Panc1 (cell line): Measurements from ENCODE around the gene ORMDL2. TPM values are rescaled to one million over a fixed set of nuclear protein-coding genes. Genes with fewer than 3 reads are reported as not detected.

Experiments
- ATAC-seq: fragments of 200-7000 bp; cut with Tn5 transposase; 2 replicates; pipeline ENCODE4 v1.9.1; 2020; ENCODE audit warnings: mild to moderate bottlenecking, moderate library complexity
- BruUV-seq: library from RNA; stranded (reverse); fragments of 400-500 nt; replicated peaks from 2 replicates; lab custom pipeline; 2021; lab: Mats Ljungman, UMichigan
- CTCF ChIA-PET: fragments of 300-600 bp; sonication (Branson Sonifier 250); formaldehyde crosslinking; loops from one replicate; lab custom pipeline; 2022; ENCODE audit warnings: antibody characterized with exemption; lab: Charles Lee
- POLR2A ChIA-PET: fragments of 300-600 bp; sonication (Branson Sonifier 250); formaldehyde crosslinking; loops from one replicate; lab custom pipeline; 2022; ENCODE audit warnings: antibody characterized with exemption; lab: Charles Lee
- DNase-seq: peaks from one replicate; pipeline ENCODE4 v3.0.0-alpha.2; 2010; ENCODE audit warnings: low read depth, low spot score
- H3K27ac ChIP-seq: 2 replicates; pipeline ENCODE4 v1.5.1; 2011; ENCODE audit warnings: mild to moderate bottlenecking, low read length, inconsistent platforms
- H3K27me3 ChIP-seq: fragments of 200-500 bp; sonication (Bioruptor generic); 2 replicates; pipeline ENCODE4 v1.6.0; 2014; ENCODE audit warnings: low read length, inconsistent platforms; ENCODE audit not compliant: control insufficient read depth, insufficient read depth
- H3K36me3 ChIP-seq: fragments of 200-500 bp; sonication (Bioruptor generic); 2 replicates; pipeline ENCODE4 v1.5.1; 2014; ENCODE audit warnings: inconsistent platforms, mild to moderate bottlenecking, low read length, moderate library complexity; ENCODE audit not compliant: control insufficient read depth, insufficient read depth
- H3K4me1 ChIP-seq: 2 replicates; pipeline ENCODE4 v1.5.1; 2011; ENCODE audit warnings: inconsistent platforms, mild to moderate bottlenecking, low read length, moderate library complexity; ENCODE audit not compliant: control insufficient read depth, insufficient read depth
- H3K4me3 ChIP-seq, 2 experiments: 2 replicates each; pipeline ENCODE4 v1.5.1; 2011 to 2012; ENCODE audit warnings: low read depth in 2 of 2, low read length in 2 of 2, mild to moderate bottlenecking in 2 of 2, inconsistent platforms in 1 of 2, moderate library complexity in 1 of 2
- H3K9me3 ChIP-seq: fragments of 200-500 bp; sonication (Bioruptor generic); 2 replicates; pipeline ENCODE4 v1.5.1; 2014; ENCODE audit warnings: low read depth, mild to moderate bottlenecking, inconsistent platforms, low read length, moderate library complexity; ENCODE audit not compliant: control insufficient read depth, insufficient read depth
- CTCF ChIP-seq: fragments of 450-650 bp; IDR thresholded peaks from 2 replicates; pipeline ENCODE4 v1.5.1; 2017; ENCODE audit warnings: mild to moderate bottlenecking
- POLR2AphosphoS5 ChIP-seq: IDR thresholded peaks from 2 replicates; pipeline ENCODE4 v1.6.1; 2012; ENCODE audit warnings: mild to moderate bottlenecking, low read depth, low read length, moderate library complexity
- REST ChIP-seq, 2 experiments: IDR thresholded peaks; 2 replicates each; pipeline ENCODE4 v1.6.1; 2011 to 2012; ENCODE audit warnings: low read depth in 2 of 2, control low read depth in 1 of 2, low read length in 1 of 2, mild to moderate bottlenecking in 1 of 2, moderate library complexity in 1 of 2; ENCODE audit not compliant: insufficient read depth in 1 of 2
- SIN3A ChIP-seq: IDR thresholded peaks from 2 replicates; pipeline ENCODE4 v1.6.1; 2012; ENCODE audit warnings: low read depth, mild to moderate bottlenecking, low read length, moderate library complexity, borderline replicate concordance; ENCODE audit not compliant: insufficient read depth
- TCF7L2 ChIP-seq: IDR thresholded peaks from 2 replicates; pipeline ENCODE4 v1.6.1; 2011; ENCODE audit warnings: mild to moderate bottlenecking, low read depth, low read length, inconsistent platforms
- in situ Hi-C: cut with HindIII; loops from 2 replicates; pipeline ENCODE4 v1.10.0; 2016; ENCODE audit warnings: low sequenced_read_pairs, low pct_unique_long_range_greater_than_20kb
- intact Hi-C: fragments of 100-400 bp; cut with micrococcal nuclease; formaldehyde crosslinking; loops from one replicate; pipeline ENCODE4 v1.10.0; 2022; ENCODE audit not compliant: unreplicated experiment
- total RNA-seq: library from RNA; stranded (reverse); gene quantifications from one replicate; pipeline ENCODE4 v1.2.1, GENCODE V29; 2021; ENCODE audit not compliant: unreplicated experiment

The ORMDL2 gene
- total RNA-seq, 1 experiment from 2014 or later, result 59.6 TPM

GRCh38 chr12:55845361-55845760 lies 27.5 kb downstream of the ORMDL2 start:
- Histone ChIP-seq H3K9me3 (no peaks in the 10 kb centered on the region), H3K4me3 (no peak overlapping the region), H3K27ac (no peak overlapping the region), H3K4me1 (no peaks in the 10 kb centered on the region), H3K36me3 (no peaks in the 10 kb centered on the region), H3K27me3 (no peaks in the 10 kb centered on the region; the same call in 1 of the 2 replicates)
- ATAC-seq (no peak), DNase-seq (no peak)
- intact Hi-C loops (no loop called here), in situ Hi-C loops (no loop called here)
- ChIA-PET CTCF (interaction anchor here (0.5 kb wide), 2 partner anchors 82 to 122 kb away, joined by 5 to 8 read pairs; no protein-coding TSS in a partner anchor), POLR2A (no interaction called here)
- no peak for TF ChIP-seq TCF7L2
- TF ChIP-seq CTCF, result no peak
- TF ChIP-seq SIN3A, result no peak
- no peak for TF ChIP-seq POLR2AphosphoS5
- TF ChIP-seq REST (IDR thresholded peaks at IDR 0.05; ENCODE audit: insufficient read depth in 1 of 2, low read depth in 2 of 2, low read length in 1 of 2), result no peak
- no TSS peak for BruUV-seq

- BruUV-seq, result no TSS peak
- Histone ChIP-seq H3K36me3 (no peaks in the 10 kb centered on the region), H3K9me3 (no peaks in the 10 kb centered on the region), H3K27me3 (peaks cover 1% of the 10 kb centered on the region; the same call in 1 of the 2 replicates), H3K4me1 (no peaks in the 10 kb centered on the region), H3K4me3 (no peak overlapping the region), H3K27ac (no peak overlapping the region)
- no peak for ATAC-seq
- in situ Hi-C loops, result no loop called here
- intact Hi-C loops, result no loop called here
- ChIA-PET POLR2A (interaction anchor here (0.6 to 1.2 kb wide), 3 partner anchors 16 to 1547 kb away, joined by 3 to 12 read pairs (median 3); partner anchors contain the start of gene DNAJC14), CTCF (interaction anchor here (0.5 kb wide), 2 partner anchors 81 to 121 kb away, joined by 5 to 8 read pairs; no protein-coding TSS in a partner anchor)
- no peak for DNase-seq
- TF ChIP-seq POLR2AphosphoS5, result no peak
- no peak for TF ChIP-seq REST (IDR thresholded peaks at IDR 0.05; ENCODE audit: insufficient read depth in 1 of 2, low read depth in 2 of 2, low read length in 1 of 2)
These were observed 28.1 kb downstream of the ORMDL2 start for GRCh38 chr12:55845785-55846496.
